GM12892 (cell line): ENCODE results near the gene ATXN2.

Source experiments
- DNase-seq: peaks from one replicate; pipeline ENCODE4 v3.0.0; 2011; ENCODE audit not compliant: insufficient read length
- FAIRE-seq: peaks from 2 replicates; lab custom pipeline; 2011; peaks lifted over from hg19 to GRCh38; lab: Jason Lieb, UNC
- POLR2A ChIP-seq: IDR thresholded peaks from 2 replicates; pipeline ENCODE4 v1.6.1; 2011; ENCODE audit warnings: low read depth, low read length, control low read depth
- POLR2AphosphoS5 ChIP-seq: IDR thresholded peaks from 2 replicates; pipeline ENCODE4 v1.6.1; 2011; ENCODE audit warnings: low read depth, low read length, control low read depth
- TAF1 ChIP-seq: IDR thresholded peaks from 2 replicates; pipeline ENCODE4 v1.6.1; 2011; ENCODE audit warnings: low read depth, mild to moderate bottlenecking, control low read depth, low read length, borderline replicate concordance

Gene ATXN2

GRCh38 chr12:111442301-111443045 lies 156.6 kb downstream of the ATXN2 start:
- FAIRE-seq (no peak), DNase-seq (no peak)
- TF ChIP-seq TAF1 (no peak), POLR2A (no peak), POLR2AphosphoS5 (no peak)

GRCh38 chr12:111441107-111441928 lies 157.8 kb downstream of the ATXN2 start:
- TF ChIP-seq TAF1, result no peak
- DNase-seq (no peak), FAIRE-seq (no peak)

GRCh38 chr12:111440631-111441030 lies 158.5 kb downstream of the ATXN2 start:
- TF ChIP-seq TAF1, result no peak
- DNase-seq, result no peak
- FAIRE-seq, result no peak

DNA sequence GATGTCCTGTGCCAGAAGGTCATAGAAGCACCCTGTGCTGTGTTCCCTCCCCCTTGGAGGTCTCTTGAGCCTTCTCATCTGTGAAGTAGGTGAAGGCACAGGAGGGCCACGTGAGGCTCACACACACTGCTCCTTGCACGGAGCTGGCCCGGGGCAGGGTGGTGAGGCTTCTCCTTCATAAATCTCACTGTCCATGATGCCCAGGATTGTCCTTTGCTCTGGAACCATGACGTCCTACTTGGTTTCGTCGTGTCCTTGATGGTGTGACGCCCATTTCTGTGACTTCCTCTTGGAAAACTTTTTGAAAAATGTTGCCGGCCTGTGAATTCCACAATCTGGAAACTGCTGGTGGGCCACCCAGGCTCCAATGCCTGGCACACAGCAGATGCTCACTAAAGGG lies 159.0 kb downstream of the ATXN2 start:
- FAIRE-seq, result no peak
- no peak for TF ChIP-seq POLR2A
- TF ChIP-seq TAF1, result no peak
- no peak; the same call in 1 of the 2 replicates for TF ChIP-seq POLR2AphosphoS5
- no peak for DNase-seq

DNA sequence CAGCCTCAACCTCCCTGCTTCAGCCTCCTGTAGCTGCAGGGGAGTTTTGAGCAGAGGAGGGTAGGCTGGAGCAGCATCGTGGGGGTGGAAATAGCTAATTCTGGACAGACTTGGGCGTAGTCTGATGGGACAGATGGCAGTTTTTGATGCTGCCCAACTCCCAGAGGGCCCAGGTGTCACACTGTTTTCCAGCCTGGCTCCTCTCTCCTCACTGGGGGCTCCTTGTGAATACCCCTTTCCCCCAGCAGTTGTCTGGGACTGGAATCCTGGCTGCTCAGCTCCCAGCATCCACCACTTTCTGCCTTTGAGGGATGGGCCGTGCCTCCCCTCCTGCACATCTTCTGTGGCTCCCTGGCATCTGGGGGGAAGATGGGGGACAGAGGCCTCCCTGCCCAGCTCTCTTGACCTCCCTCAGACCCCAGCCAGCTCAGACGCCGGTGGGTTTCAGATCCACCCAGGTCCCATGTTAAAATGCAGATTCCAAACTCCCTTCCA lies 159.4 kb downstream of the ATXN2 start:
- FAIRE-seq (no peak), DNase-seq (no peak)
- TF ChIP-seq TAF1 (no peak), POLR2AphosphoS5 (no peak; the same call in 1 of the 2 replicates), POLR2A (no peak)

- DNase-seq, result no peak
- no peak for TF ChIP-seq TAF1
- FAIRE-seq, result peak; percentile 42
These were observed 160.6 kb downstream of the ATXN2 start for GRCh38 chr12:111438481-111438880.

DNA sequence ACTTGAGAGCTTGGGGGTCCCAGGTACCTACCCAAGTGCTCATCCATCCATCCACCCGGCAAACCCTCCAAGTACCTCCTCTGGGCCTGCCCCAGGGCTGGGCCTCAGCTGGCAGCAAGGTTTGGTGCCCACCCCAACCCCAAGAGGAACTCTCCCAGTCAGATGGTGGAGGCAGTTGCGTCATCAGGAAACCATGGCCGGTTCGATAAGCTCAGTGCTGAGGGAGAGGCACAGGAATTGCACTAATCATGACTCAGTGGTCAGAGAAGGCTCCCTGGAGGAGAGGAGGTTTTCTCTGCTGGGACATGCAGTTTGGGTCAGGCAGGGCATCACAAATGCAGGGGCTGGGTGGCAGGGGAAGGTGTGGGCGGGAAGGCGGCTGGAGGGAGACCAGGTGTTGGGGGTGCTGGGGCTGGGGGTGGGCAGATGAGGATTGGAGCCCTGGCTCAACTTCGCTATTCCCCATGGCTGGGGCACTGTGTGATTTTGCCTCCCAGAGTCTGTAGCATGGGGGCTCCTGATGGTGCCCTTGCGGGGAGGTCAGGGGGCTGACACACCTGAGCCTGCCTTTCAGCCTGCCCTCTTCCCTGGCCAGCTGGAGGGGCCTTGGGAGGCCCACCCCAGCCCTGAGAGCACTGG lies 161.2 kb downstream of the ATXN2 start:
- DNase-seq, result no peak
- TF ChIP-seq POLR2AphosphoS5 (no peak), POLR2A (peak; percentile 26; the same call in 1 of the 2 replicates), TAF1 (no peak)
- FAIRE-seq, result no peak

DNA sequence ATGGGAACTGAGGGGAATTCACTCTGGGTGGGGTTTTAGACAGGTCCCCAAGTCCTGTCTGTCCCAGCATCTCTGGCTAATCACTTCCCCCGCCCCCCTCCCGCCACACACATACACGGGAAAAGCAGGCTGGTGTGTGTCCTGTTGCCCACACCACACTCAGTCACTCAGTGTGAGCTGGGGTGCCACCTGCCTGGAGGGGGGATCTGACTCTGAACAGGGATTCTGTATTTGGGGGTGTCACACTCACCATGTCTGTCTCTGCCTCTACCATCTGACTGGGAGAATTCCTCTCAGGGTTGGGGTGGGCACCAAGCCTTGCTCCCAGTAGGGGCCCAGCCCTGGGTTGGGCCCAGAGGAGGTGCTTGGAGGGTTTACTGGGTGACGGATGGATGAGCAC lies 162.3 kb downstream of the ATXN2 start:
- no peak for TF ChIP-seq POLR2A
- TF ChIP-seq POLR2AphosphoS5, result no peak
- TF ChIP-seq TAF1, result no peak
- FAIRE-seq (no peak), DNase-seq (no peak)

- FAIRE-seq, result no peak
These were observed 162.8 kb downstream of the ATXN2 start for GRCh38 chr12:111436266-111436665.

GRCh38 chr12:111435661-111436201 lies 163.4 kb downstream of the ATXN2 start:
- DNase-seq (no peak), FAIRE-seq (peak; percentile 62)
- TF ChIP-seq POLR2AphosphoS5 (no peak; the same call in 1 of the 2 replicates), POLR2A (no peak), TAF1 (no peak)

More at GRCh38 chr12:111436266-111436665, 162.8 kb downstream of the ATXN2 start:
- TF ChIP-seq TAF1 (no peak), POLR2A (no peak), POLR2AphosphoS5 (no peak; the same call in 1 of the 2 replicates)
- DNase-seq, result no peak

GRCh38 chr12:111434680-111435338 lies 164.3 kb downstream of the ATXN2 start:
- peak; percentile 87 for FAIRE-seq
- no peak for DNase-seq
- TF ChIP-seq POLR2A (no peak; the same call in 1 of the 2 replicates), POLR2AphosphoS5 (peak; percentile 64; the same call in 1 of the 2 replicates), TAF1 (no peak; the same call in 1 of the 2 replicates)
